Gastrocnemius medialis (tissue), 4 donors: ENCODE data around the gene SCARB1.

Source experiments
- CTCF ChIP-seq, 5 experiments: fragments of 450-650 bp in 3 of 5; fragments of 200-600 bp in 2 of 5; sonication (generic) in 2 of 5; IDR thresholded peaks in 4 of 5; conservative IDR thresholded peaks in 1 of 5; 1 replicate in 4 of 5; 2 replicates in 1 of 5; pipeline ENCODE4 v1.5.1; 2016 to 2019; ENCODE audit warnings: antibody characterized with exemption in 5 of 5, mild to moderate bottlenecking in 3 of 5, moderate library complexity in 3 of 5
- POLR2A ChIP-seq, 2 donors: fragments of 450-650 bp; IDR thresholded peaks; one replicate each; pipeline ENCODE4 v1.6.1; 2017; ENCODE audit warnings: antibody characterized with exemption in 2 of 2, mild to moderate bottlenecking in 2 of 2, moderate library complexity in 2 of 2

- TF ChIP-seq POLR2A (IDR thresholded peaks at IDR 0.05) (no peak), CTCF (IDR thresholded peaks at IDR 0.05 in 4 of 5, conservative IDR thresholded peaks at IDR 0.05 in 1 of 5) (no peak)
Measured at GRCh38 chr12:124808272-124808671, 55.4 kb downstream of the SCARB1 start.
